HG02884 (cell line): ENCODE measurements around the gene SUOX.
"Not testable (repeated sequence)": the region's sequence is repeated elsewhere in the genome, so short reads cannot be mapped to it uniquely, and the experiment has no call there.

Source experiments
- ATAC-seq: cut with Tn5 transposase; IDR thresholded peaks from one replicate; pipeline ENCODE4 v1.9.1; 2021; ENCODE audit warnings: mild to moderate bottlenecking, moderate library complexity; ENCODE audit not compliant: unreplicated experiment

SUOX gene

DNA sequence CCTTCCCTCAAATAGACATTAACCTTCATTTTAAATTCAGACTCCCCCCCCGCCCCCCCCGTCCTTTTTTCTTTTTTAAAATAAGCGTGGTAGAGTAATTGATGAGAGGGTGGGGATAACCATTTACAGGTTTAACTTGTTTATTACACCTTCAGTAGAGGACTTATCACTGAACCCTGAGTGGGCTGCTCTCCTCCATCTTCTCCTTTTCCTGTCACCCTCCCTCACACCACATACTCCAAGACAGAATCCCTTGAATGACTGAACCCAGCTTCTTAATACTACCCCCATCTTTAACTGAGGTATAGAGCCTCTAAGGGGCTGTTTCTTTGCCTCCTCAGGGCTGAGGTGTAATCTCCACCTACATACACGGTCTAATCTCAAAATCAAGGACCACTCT, 20.1 kb downstream of the SUOX start:
- no peak for ATAC-seq

DNA sequence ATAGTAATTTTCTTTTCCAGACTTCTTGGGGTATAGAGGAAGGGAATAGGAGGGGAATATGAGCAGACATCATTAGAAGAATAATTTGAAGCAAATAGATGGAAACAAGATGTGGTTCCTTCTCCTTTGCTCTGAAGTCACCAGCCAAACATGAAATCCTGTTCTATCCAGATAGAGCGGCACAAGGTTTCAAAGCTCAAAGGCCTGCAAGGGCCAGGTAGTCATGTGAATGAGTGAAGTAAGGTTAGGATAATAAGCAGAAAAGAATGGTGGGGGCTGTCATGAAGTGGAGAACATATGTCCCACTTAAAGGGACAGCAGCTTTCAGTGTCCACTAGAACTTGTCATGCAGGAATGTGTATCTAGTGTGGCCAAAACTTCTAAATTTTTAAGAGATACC, 21.3 kb downstream of the SUOX start:
- ATAC-seq: no peak

DNA sequence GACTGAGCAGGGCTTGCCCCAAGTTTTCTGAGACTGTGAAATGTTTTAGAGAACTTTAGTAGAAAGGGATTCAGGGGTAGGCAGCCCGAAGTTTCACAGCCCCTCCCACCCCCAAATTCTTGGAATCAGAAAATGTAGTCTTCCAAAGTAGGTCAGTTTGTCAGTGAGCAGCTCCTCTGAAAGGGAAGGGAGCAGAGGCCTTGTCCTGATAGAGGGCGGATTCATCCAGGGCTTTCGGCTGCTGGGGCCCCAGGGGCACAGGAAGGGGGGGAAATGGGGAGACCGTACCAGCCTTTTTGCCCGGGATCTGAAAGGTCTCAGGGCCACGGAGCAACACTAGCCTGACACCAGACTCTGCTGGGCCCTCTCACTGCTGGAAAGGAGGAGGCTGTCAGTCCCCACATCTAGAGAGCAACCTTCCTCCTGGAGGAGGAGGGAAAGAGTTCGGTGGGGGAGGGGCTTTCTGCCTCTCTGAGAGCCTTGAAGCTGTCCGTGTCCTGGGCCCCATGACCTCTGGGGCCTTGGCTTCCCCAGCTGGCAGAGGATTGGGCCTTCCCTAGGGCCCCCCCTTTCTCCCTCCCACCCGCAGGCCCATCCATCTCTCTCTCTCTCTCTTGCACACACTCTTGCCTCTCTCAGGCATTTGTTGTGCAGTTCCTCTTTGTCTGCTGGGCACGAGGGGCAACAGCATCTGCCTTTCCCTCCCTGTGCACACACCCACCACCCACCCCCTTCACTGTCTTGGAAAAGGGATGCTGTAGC, 23.5 kb downstream of the SUOX start, which contains the start of gene IKZF4:
TSS of gene IKZF4 (plus strand) at position 621 of the 762 bp plus-strand sequence. CDS start 451 bp downstream, outside the sequence.
- no peak for ATAC-seq

- ATAC-seq: no peak
Measured at GRCh38 chr12:56021889-56022497, 24.9 kb downstream of the SUOX start.

GRCh38 chr12:56028511-56029165, 31.6 kb downstream of the SUOX start:
- no peak for ATAC-seq

- no peak for ATAC-seq
Measured at GRCh38 chr12:56029166-56029519, 32.1 kb downstream of the SUOX start.

GRCh38 chr12:56029666-56030293, 32.7 kb downstream of the SUOX start:
- ATAC-seq: no peak

DNA sequence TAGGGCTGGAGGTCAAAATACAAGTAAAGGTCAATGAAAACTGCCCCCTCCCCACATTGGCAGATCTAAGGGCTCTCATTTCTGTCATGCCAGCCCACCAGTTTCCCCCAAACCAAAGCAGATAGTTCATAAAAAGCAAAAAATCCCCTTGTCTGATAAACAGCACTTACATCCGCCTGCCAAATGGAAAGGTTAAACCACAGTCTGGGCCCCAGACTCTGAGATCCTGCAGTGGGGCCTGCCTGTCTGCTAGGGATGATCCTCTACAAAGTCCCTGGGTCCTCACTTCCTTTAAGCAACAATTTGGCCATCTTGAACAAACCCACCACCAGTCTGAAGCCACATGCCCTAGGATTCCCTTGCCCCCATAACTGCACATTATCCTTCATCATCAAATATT, 34.9 kb downstream of the SUOX start:
- no peak for ATAC-seq

DNA sequence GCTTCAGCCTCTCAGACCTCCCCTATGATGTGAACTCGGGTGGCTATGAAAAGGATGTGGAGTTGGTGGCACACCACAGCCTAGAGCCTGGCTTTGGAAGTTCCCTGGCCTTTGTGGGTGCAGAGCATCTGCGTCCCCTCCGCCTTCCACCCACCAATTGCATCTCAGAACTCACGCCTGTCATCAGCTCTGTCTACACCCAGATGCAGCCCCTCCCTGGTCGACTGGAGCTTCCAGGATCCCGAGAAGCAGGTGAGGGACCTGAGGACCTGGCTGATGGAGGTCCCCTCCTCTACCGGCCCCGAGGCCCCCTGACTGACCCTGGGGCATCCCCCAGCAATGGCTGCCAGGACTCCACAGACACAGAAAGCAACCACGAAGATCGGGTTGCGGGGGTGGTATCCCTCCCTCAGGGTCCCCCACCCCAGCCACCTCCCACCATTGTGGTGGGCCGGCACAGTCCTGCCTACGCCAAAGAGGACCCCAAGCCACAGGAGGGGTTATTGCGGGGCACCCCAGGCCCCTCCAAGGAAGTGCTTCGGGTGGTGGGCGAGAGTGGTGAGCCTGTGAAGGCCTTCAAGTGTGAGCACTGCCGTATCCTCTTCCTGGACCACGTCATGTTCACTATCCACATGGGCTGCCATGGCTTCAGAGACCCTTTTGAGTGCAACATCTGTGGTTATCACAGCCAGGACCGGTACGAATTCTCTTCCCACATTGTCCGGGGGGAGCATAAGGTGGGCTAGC, 37.7 kb downstream of the SUOX start:
- no peak for ATAC-seq

- no peak for ATAC-seq
Measured at GRCh38 chr12:56037161-56037560, 40.1 kb downstream of the SUOX start.

GRCh38 chr12:56038022-56038655, 41.1 kb downstream of the SUOX start:
- no peak for ATAC-seq

DNA sequence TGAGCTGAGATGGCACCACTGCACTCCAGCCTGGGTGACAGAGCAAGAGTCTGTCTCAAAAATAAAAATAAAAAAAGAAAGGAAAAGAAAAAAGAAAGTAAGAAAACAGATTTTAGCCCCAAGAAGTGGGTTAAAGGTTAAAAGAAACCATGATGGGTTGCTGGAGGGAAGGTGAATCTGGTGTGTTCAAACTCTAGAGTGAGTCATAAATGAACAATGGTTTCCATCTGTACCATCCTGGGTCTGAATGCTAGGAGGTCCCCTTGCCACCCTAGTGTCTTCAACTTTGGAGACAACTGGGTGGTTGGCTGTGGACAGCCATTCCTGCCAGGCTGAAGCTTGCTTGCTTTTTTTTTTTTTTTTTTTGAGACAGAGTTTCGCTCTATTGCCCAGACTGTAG, 43.1 kb downstream of the SUOX start:
- no peak for ATAC-seq

- no peak for ATAC-seq
Measured at GRCh38 chr12:56040963-56041551, 44.0 kb downstream of the SUOX start.

DNA sequence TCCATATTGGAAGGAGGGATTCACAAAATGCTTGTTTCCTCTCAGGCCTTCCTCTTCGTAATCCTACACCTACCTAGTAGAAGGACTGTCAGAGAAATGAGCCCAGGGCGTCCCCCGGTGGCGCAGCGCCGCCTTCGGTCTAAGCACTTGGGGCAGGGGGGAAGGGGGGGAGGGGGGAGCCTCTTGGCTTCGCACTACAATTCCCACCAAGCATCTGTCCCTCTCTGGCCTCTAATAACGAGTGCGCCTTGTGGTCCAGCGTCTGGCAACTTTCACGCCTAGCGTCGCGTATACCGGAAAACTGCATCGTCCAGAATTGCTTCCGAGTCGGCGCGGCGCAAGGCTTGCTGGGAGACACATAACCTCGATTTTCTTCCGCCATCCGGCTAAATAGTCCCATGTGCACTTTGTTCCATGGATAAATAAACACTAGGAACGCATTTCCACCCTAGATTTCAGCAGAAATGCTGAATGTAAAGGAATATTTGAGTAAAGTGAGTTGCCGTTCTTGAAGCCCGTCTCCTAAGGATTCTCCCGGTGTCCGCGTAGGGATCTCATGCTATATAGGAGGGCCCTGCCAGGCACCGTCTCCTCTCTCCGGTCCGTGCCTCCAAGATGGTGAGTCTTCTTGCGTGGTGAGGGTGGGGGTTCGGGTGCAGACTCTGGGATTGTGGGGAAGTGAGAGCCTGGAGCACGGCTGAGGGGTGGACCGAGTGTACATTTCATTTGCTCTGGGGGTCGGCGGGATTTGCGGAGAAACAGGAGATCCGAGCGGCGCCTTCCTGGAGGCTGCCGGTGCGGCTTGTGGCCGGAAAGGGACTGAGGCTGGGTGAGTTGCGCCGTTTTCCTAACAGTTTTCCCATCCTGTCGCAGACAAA, 44.7 kb downstream of the SUOX start, which contains the start of gene RPS26:
TSS of gene RPS26 (plus strand) at position 367 of the 878 bp plus-strand sequence. CDS start at position 616, 249 bp downstream.
- peak; percentile 87 for ATAC-seq

DNA sequence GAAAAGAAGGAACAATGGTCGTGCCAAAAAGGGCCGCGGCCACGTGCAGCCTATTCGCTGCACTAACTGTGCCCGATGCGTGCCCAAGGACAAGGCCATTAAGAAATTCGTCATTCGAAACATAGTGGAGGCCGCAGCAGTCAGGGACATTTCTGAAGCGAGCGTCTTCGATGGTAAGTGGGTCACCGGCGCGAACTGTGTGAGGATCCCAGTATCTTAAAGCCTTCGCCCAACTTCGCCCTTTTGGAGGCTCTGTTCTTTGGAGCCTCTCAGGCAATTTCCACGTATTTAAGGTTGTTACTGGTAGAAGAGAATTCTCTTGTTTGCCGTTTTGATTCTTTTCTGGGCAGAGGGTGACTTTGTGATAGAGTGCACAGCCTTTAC, 45.3 kb downstream of the SUOX start:
- not testable (repeated sequence) for ATAC-seq

DNA sequence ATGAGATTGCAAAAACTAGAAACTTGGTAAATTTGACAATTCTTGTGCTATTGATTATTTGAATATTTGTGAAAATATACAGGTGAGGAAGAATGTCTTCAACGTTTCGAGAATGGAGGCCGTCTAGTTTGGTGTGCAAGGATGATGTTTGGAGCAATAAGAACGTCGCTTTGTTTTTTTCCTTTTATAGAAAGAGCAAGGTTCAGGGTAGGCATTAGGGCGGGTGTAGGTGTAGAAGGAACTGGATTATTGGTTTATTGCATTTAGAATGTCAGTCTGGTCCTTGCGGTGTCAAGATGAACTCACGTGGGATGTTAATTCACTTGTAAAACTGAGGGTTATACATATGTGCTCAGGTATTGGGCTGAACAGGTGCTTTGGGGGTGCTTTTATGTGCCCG, 45.8 kb downstream of the SUOX start:
- ATAC-seq: no peak

DNA sequence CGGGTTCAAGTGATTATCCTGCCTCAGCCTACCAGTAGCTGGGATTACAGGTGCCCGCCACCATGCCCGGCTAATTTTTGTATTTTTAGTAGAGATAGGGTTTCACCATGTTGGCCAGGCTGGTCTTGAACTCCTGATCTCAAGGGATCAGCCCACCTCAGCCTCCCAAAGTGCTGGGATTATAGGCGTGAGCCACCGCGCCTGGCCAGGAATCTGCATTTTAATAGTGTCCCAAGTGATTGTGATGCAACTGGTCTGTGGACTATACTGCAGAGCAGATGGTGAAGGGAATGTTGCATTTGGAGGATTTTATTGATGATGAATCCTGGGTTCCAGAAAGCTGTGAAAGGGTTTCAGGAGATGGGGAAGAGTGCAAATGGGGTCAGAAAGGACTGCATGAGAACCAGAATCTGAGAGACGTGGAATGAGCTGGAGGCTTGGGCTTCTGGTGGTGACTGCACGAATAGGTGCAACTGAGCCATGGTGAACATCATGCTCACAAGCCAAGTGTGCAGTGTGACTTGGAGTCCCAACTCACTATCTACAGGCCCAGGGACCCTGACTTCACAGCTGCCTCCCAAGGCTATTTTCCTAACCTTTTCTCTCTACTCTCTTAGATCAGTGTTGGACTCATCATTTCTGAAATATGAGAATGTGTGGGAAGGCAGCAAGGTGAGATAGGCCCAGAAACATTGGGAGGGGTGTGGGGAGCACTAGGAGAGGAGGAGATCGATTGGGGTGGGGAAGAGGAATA, 49.1 kb downstream of the SUOX start:
- no peak for ATAC-seq

DNA sequence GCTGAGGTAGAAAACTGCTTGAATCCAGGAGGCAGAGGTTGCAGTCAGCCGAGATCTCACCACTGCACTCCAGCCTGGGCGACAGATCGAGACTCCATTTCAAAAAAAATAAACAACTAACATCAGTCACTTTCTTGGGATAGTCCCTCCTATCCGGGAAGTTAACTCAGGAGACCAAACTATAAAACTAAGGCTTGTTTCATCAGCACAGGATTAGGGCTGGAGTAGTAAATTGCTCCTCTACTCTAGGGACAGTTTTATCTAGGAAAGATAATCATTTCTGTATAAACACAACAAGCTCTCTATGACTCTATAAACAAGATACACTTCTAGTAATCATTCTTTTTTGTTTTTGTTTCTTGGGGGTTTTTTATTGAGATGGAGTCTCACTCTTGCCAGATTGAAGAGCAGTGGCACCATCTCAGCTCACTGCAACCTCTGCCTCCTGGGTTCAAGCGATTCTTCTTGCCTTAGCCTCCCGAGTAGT, 56.4 kb downstream of the SUOX start:
- ATAC-seq: no peak
